ENCODE results near the gene AKAP5. TPM values are rescaled to one million over a fixed set of nuclear protein-coding genes. Genes with fewer than 3 reads are reported as not detected.

AKAP5 gene
- total RNA-seq, 1 donor from 2014 or later, result 1.3 TPM

GRCh38 chr14:64502456-64502855 lies 37.2 kb downstream of the AKAP5 start:
- TF ChIP-seq CTCF (conservative IDR thresholded peaks at IDR 0.05), result no peak
- DNase-seq (ENCODE audit: low read depth, low spot score), result no peak
- no peaks in the 10 kb centered on the region for H3K36me3 Mint-ChIP-seq (ENCODE audit: low read depth)
- no peaks in the 10 kb centered on the region for H3K27me3 Mint-ChIP-seq (ENCODE audit: low read depth)
- peak overlapping the region; percentile 94 for H3K4me3 Mint-ChIP-seq
- no peak overlapping the region for H3K27ac Mint-ChIP-seq (ENCODE audit: unreplicated experiment)
- no peaks in the 10 kb centered on the region for H3K9me3 Mint-ChIP-seq
- H3K4me1 Mint-ChIP-seq, result peaks cover 42% of the 10 kb centered on the region

GRCh38 chr14:64502887-64503433 lies 37.7 kb downstream of the AKAP5 start:
- peaks cover 47% of the 10 kb centered on the region for H3K4me1 Mint-ChIP-seq
- H3K9me3 Mint-ChIP-seq, result no peaks in the 10 kb centered on the region

GRCh38 chr14:64503434-64504309 lies 38.4 kb downstream of the AKAP5 start, which contains the start of gene ZBTB25:
Gene ZBTB25, minus strand, starts transcription at chr14:64503838. Its CDS starts 13,305 bp downstream, at chr14:64490533.
- Mint-ChIP-seq H3K4me3 (peak within 1 kb of the TSS; percentile 95), H3K27ac (ENCODE audit: unreplicated experiment) (peak within 1 kb of the TSS; percentile 99), H3K9me3 (no peaks in the 10 kb centered on the region), H3K36me3 (ENCODE audit: low read depth) (no peaks in the 10 kb centered on the region), H3K4me1 (peaks cover 52% of the 10 kb centered on the region), H3K27me3 (ENCODE audit: low read depth) (no peaks in the 10 kb centered on the region)
- no peak for TF ChIP-seq CTCF (conservative IDR thresholded peaks at IDR 0.05)
- peak; percentile 80 for DNase-seq (ENCODE audit: low read depth, low spot score)

More at GRCh38 chr14:64502887-64503433, 37.7 kb downstream of the AKAP5 start:
- Mint-ChIP-seq H3K27ac (ENCODE audit: unreplicated experiment) (peak overlapping the region; percentile 90), H3K27me3 (ENCODE audit: low read depth) (no peaks in the 10 kb centered on the region), H3K36me3 (ENCODE audit: low read depth) (no peaks in the 10 kb centered on the region), H3K4me3 (peak overlapping the region; percentile 94)
- no peak for DNase-seq (ENCODE audit: low read depth, low spot score)
- no peak for TF ChIP-seq CTCF (conservative IDR thresholded peaks at IDR 0.05)

GRCh38 chr14:64504310-64504896 lies 39.1 kb downstream of the AKAP5 start, which contains the start of gene ZBTB1:
Gene ZBTB1, plus strand, starts transcription at chr14:64504770. Its CDS starts 16,735 bp downstream, at chr14:64521505.
- Mint-ChIP-seq H3K9me3 (no peaks in the 10 kb centered on the region), H3K27me3 (ENCODE audit: low read depth) (no peaks in the 10 kb centered on the region), H3K4me1 (peaks cover 59% of the 10 kb centered on the region), H3K27ac (ENCODE audit: unreplicated experiment) (peak within 1 kb of the TSS; percentile 99), H3K4me3 (peak within 1 kb of the TSS; percentile 95), H3K36me3 (ENCODE audit: low read depth) (no peaks in the 10 kb centered on the region)
- no peak for TF ChIP-seq CTCF (conservative IDR thresholded peaks at IDR 0.05)
- peak; percentile 70 for DNase-seq (ENCODE audit: low read depth, low spot score)

- no peaks in the 10 kb centered on the region for H3K36me3 Mint-ChIP-seq (ENCODE audit: low read depth)
- H3K4me3 Mint-ChIP-seq, result peak overlapping the region; percentile 95
- peaks cover 63% of the 10 kb centered on the region for H3K4me1 Mint-ChIP-seq
- H3K9me3 Mint-ChIP-seq, result no peaks in the 10 kb centered on the region
- no peaks in the 10 kb centered on the region for H3K27me3 Mint-ChIP-seq (ENCODE audit: low read depth)
- TF ChIP-seq CTCF (conservative IDR thresholded peaks at IDR 0.05), result no peak
- peak overlapping the region; percentile 97 for H3K27ac Mint-ChIP-seq (ENCODE audit: unreplicated experiment)
- peak; percentile 64 for DNase-seq (ENCODE audit: low read depth, low spot score)
Measured at GRCh38 chr14:64504897-64505794, 39.8 kb downstream of the AKAP5 start.
